Measurements from ENCODE around the gene KCNE3. TPM values are rescaled to one million over a fixed set of nuclear protein-coding genes. Genes with fewer than 3 reads are reported as not detected.

KCNE3 gene
- total and polyA plus RNA-seq, 9 of the 15 experiments (the other 6 are each of a cell fraction or from before 2014, with no cell fraction given): 1.6 to 8.7 (median 6.2) TPM

- FAIRE-seq (no peak), ATAC-seq (no peak), DNase-seq (ENCODE audit: extremely low read depth in 1 of 4, low spot score in 3 of 4) (no peak)
- Histone ChIP-seq H3K9ac (ENCODE audit: insufficient read depth in 1 of 2, low read depth in 2 of 2, low read length in 2 of 2) (no peak overlapping the region), H3K4me3 (no peak overlapping the region), H3K36me3 (ENCODE audit: control insufficient read depth, insufficient read depth, low read length) (no peaks in the 10 kb centered on the region), H3K4me1 (replicated peaks in 1 of 2; ENCODE audit: control insufficient read depth in 2 of 2, insufficient read depth in 2 of 2, low read length in 2 of 2) (no peaks in the 10 kb centered on the region), H2AFZ (ENCODE audit: low read depth, low read length) (no peak overlapping the region), H3K4me2 (ENCODE audit: insufficient read depth, low read length) (no peak overlapping the region), H3K27me3 (ENCODE audit: control insufficient read depth in 2 of 2, insufficient read depth in 2 of 2, low read length in 2 of 2) (peaks cover 0 to 4% of the 10 kb centered on the region in 2 experiments; a peak in 2 of 5 replicates), H3K9me3 (replicated peaks; ENCODE audit: control insufficient read depth, insufficient read depth, low read depth, low read length) (no peaks in the 10 kb centered on the region; the same call in 1 of the 2 replicates), H3K9me1 (ENCODE audit: control insufficient read depth, insufficient read depth, low read length) (no peaks in the 10 kb centered on the region), H4K20me1 (replicated peaks; ENCODE audit: control insufficient read depth, insufficient read depth, low read length) (no peaks in the 10 kb centered on the region; the same call in 1 of the 2 replicates), H3K27ac (ENCODE audit: extremely low read depth, low read depth, low read length) (no peak overlapping the region), H3K79me2 (ENCODE audit: control insufficient read depth, insufficient read depth, low read length) (no peaks in the 10 kb centered on the region)
- TF ChIP-seq PBX2 (CRISPR knock-in tag; IDR thresholded peaks at IDR 0.05; ENCODE audit: low read depth): no peak
- TF ChIP-seq PBX2 (tag; conservative IDR thresholded peaks at IDR 0.05; ENCODE audit: low read depth): peak; percentile 46; the same call in 1 of the 2 replicates
- peak; percentile 46 for TF ChIP-seq MEIS2 (IDR thresholded peaks at IDR 0.05; ENCODE audit: partially characterized antibody)
- no peak for TF ChIP-seq KLF1 (tag; IDR thresholded peaks at IDR 0.05)
- TF ChIP-seq PKNOX1 (IDR thresholded peaks at IDR 0.05): peak; percentile 45
- POLR2A ChIA-PET: interaction anchor here (0.7 kb wide), 1 partner anchor 152 kb away, joined by 3 read pairs; no protein-coding TSS in a partner anchor
- no TSS peak for BruUV-seq (replicated peaks)
- in situ Hi-C loops (cut with MboI): no loop called here
- WGBS (ENCODE audit: insufficient coverage, low coverage, missing lambda C conversion rate): 14% methylated on average over 3 of the region's 3 CpGs
- intact Hi-C loops (cut with micrococcal nuclease): no loop called here
- CTCF ChIA-PET (ENCODE audit: low intra/inter-chr PET ratio): no interaction called here
Measured at GRCh38 chr11:74429205-74429604, 38.1 kb downstream of the KCNE3 start.
